ENCODE results near the gene ITPR3. TPM values are rescaled to one million over a fixed set of nuclear protein-coding genes. Genes with fewer than 3 reads are reported as not detected.

ITPR3 gene
- total and polyA plus RNA-seq, 2 of the 13 experiments (the other 11 are each of a cell fraction or from before 2014, with no cell fraction given), result 3.8 to 21.4 TPM

- no peak for TF ChIP-seq E2F2 (CRISPR knock-in tag; IDR thresholded peaks at IDR 0.05; ENCODE audit: borderline replicate concordance)
- TF ChIP-seq ZNF747 (CRISPR knock-in tag; IDR thresholded peaks at IDR 0.05; ENCODE audit: borderline replicate concordance), result no peak
- TF ChIP-seq USF2 (IDR thresholded peaks at IDR 0.05; ENCODE audit: low read depth, low read length), result peak; percentile 83
- TF ChIP-seq USF2 (CRISPR knock-in tag; IDR thresholded peaks at IDR 0.05; ENCODE audit: borderline replicate concordance), result peak; percentile 70; the same call in 1 of the 2 replicates
- TF ChIP-seq HOXD1 (CRISPR knock-in tag; IDR thresholded peaks at IDR 0.05), result no peak
- TF ChIP-seq RFXAP (CRISPR knock-in tag; IDR thresholded peaks at IDR 0.05; ENCODE audit: borderline replicate concordance), result no peak
- TF ChIP-seq ZNF160 (CRISPR knock-in tag; IDR thresholded peaks at IDR 0.05), result no peak
- TF ChIP-seq SMARCE1 (IDR thresholded peaks at IDR 0.05; ENCODE audit: borderline replicate concordance), result no peak
- no peak for TF ChIP-seq ZNF839 (CRISPR knock-in tag; IDR thresholded peaks at IDR 0.05; ENCODE audit: borderline replicate concordance)
- no peak for TF ChIP-seq DNMT3B (CRISPR knock-in tag; conservative IDR thresholded peaks at IDR 0.05)
- TF ChIP-seq ZSCAN29 (CRISPR knock-in tag; conservative IDR thresholded peaks at IDR 0.05), result 0 out of 2 replicates have a peak, but pooled peaks have one; percentile 43
- no peak for TF ChIP-seq MATR3 (CRISPR knock-in tag; IDR thresholded peaks at IDR 0.05)
- peak; percentile 42; the same call in 1 of the 2 replicates for TF ChIP-seq ZFY (CRISPR knock-in tag; IDR thresholded peaks at IDR 0.05)
- peak; percentile 73 for TF ChIP-seq ZBTB7A (CRISPR knock-in tag; IDR thresholded peaks at IDR 0.05)
- TF ChIP-seq ZNF484 (CRISPR knock-in tag; IDR thresholded peaks at IDR 0.05; ENCODE audit: borderline replicate concordance, low read depth), result no peak
- no peak for TF ChIP-seq ZNF253 (CRISPR knock-in tag; IDR thresholded peaks at IDR 0.05; ENCODE audit: borderline replicate concordance)
- TF ChIP-seq SNAPC2 (CRISPR knock-in tag; IDR thresholded peaks at IDR 0.05), result no peak
- 0 out of 2 replicates have a peak, but pooled peaks have one; percentile 42 for TF ChIP-seq MEF2D (CRISPR knock-in tag; IDR thresholded peaks at IDR 0.05)
- no peak for TF ChIP-seq ZNF432 (CRISPR knock-in tag; IDR thresholded peaks at IDR 0.05; ENCODE audit: borderline replicate concordance)
- TF ChIP-seq ZFP41 (CRISPR knock-in tag; IDR thresholded peaks at IDR 0.05; ENCODE audit: borderline replicate concordance), result no peak
- peak; percentile 80; the same call in 1 of the 2 replicates for TF ChIP-seq SALL2 (CRISPR knock-in tag; IDR thresholded peaks at IDR 0.05)
- no peak for TF ChIP-seq ATF3 (CRISPR knock-in tag; IDR thresholded peaks at IDR 0.05)
- peak; percentile 65 for TF ChIP-seq HNF4G (IDR thresholded peaks at IDR 0.05; ENCODE audit: borderline replicate concordance, low read depth, low read length)
- no peak for TF ChIP-seq HNF4G (CRISPR knock-in tag; IDR thresholded peaks at IDR 0.05; ENCODE audit: borderline replicate concordance, low read depth)
- no peak for TF ChIP-seq ATAD3A (CRISPR knock-in tag; IDR thresholded peaks at IDR 0.05)
- TF ChIP-seq ZNF234 (CRISPR knock-in tag; conservative IDR thresholded peaks at IDR 0.05), result no peak
- TF ChIP-seq KDM2A (CRISPR knock-in tag; IDR thresholded peaks at IDR 0.05; ENCODE audit: borderline replicate concordance, low read depth), result no peak; the same call in 1 of the 2 replicates
- no peak for TF ChIP-seq ZNF329 (CRISPR knock-in tag; IDR thresholded peaks at IDR 0.05; ENCODE audit: low read depth)
- TF ChIP-seq ZNF274 (CRISPR knock-in tag; IDR thresholded peaks at IDR 0.05), result no peak
These were observed 7.9 kb upstream of the ITPR3 start (continued) for GRCh38 chr6:33613146-33613794.

Data from HepG2 (cell line).